Measurements from ENCODE around the gene CD9.

DNA sequence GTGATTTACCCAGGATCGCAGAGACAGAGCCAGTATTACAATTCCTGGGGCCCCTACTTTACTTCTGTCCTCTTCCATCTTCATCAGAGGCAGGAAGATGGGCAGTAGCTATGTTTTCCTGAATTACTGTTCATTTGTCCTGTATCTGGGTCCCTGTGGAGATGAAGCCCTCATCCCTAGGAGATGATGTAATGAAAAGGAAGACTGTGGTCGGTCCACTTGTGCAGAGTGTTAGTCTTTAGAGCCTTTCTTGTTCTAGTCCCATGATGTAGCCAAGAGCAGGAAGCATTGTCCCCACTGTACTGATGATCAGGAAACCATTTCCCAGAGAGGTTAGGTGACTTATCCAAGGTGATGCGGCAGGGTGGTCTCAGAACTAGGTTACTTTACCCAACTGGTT lies 2.6 kb downstream of the CD9 start:
- TF ChIP-seq, protein P1, sequence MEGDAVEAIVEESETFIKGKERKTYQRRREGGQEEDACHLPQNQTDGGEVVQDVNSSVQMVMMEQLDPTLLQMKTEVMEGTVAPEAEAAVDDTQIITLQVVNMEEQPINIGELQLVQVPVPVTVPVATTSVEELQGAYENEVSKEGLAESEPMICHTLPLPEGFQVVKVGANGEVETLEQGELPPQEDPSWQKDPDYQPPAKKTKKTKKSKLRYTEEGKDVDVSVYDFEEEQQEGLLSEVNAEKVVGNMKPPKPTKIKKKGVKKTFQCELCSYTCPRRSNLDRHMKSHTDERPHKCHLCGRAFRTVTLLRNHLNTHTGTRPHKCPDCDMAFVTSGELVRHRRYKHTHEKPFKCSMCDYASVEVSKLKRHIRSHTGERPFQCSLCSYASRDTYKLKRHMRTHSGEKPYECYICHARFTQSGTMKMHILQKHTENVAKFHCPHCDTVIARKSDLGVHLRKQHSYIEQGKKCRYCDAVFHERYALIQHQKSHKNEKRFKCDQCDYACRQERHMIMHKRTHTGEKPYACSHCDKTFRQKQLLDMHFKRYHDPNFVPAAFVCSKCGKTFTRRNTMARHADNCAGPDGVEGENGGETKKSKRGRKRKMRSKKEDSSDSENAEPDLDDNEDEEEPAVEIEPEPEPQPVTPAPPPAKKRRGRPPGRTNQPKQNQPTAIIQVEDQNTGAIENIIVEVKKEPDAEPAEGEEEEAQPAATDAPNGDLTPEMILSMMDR (IDR thresholded peaks at IDR 0.05): no peak
- no peak for TF ChIP-seq POLR2A (IDR thresholded peaks at IDR 0.05)
